GM10248 (cell line): ENCODE measurements around the gene FRK.

ENCODE experiments used
- CTCF ChIA-PET: fragments of 300-600 bp; sonication (Branson Sonifier 250); formaldehyde crosslinking; extraction: SDS; loops from one replicate; lab custom pipeline; 2021; ENCODE audit warnings: antibody characterized with exemption; lab: Yijun Ruan, JAX
- POLR2A ChIA-PET: fragments of 350-650 bp; sonication (Branson Sonifier 250); formaldehyde crosslinking; extraction: SDS; loops from one replicate; lab custom pipeline; 2020; ENCODE audit warnings: antibody characterized with exemption; lab: Yijun Ruan, JAX
- DNase-seq: peaks from one replicate; pipeline ENCODE4 v3.0.0; 2012; ENCODE audit errors: extremely low spot score
- TF ChIP-seq, protein P1 (sequence below): IDR thresholded peaks from 2 replicates; pipeline ENCODE4 v1.5.1; 2012; ENCODE audit warnings: mild to moderate bottlenecking, low read depth; ENCODE audit errors: extremely low read depth, missing control alignments, control extremely low read depth

Gene FRK

GRCh38 chr6:116094041-116094440 lies 33.4 kb upstream of the FRK start:
- POLR2A ChIA-PET, result no interaction called here
- TF ChIP-seq, protein P1, sequence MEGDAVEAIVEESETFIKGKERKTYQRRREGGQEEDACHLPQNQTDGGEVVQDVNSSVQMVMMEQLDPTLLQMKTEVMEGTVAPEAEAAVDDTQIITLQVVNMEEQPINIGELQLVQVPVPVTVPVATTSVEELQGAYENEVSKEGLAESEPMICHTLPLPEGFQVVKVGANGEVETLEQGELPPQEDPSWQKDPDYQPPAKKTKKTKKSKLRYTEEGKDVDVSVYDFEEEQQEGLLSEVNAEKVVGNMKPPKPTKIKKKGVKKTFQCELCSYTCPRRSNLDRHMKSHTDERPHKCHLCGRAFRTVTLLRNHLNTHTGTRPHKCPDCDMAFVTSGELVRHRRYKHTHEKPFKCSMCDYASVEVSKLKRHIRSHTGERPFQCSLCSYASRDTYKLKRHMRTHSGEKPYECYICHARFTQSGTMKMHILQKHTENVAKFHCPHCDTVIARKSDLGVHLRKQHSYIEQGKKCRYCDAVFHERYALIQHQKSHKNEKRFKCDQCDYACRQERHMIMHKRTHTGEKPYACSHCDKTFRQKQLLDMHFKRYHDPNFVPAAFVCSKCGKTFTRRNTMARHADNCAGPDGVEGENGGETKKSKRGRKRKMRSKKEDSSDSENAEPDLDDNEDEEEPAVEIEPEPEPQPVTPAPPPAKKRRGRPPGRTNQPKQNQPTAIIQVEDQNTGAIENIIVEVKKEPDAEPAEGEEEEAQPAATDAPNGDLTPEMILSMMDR, result no peak
- no peak for DNase-seq
- CTCF ChIA-PET, result interaction anchor here (1.6 kb wide), 1 partner anchor 81 kb away, joined by 5 read pairs; no protein-coding TSS in a partner anchor

DNA sequence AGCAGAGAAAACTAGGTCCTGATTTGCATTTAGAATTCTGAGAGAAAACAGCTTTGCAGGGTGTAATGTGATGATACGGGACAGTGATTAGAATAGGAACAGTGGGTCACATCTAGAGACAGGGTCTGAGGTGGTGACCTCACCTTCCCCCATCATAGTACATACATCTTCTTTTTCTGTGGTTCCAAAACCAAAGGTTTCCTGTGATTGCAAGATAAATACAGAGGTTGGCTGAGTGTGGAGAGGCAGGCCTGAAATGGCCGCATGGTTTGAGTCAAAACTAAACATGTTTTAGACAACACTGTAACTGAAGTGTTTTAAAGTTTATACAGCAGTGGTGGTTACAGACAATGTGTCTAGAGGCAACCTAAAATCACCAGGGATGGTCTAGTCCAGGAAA lies 29.6 kb upstream of the FRK start:
- POLR2A ChIA-PET, result no interaction called here
- CTCF ChIA-PET, result interaction anchor here (2.0 kb wide), 1 partner anchor 11 kb away, joined by 7 read pairs; the partner anchor contains the start of gene NT5DC1
- DNase-seq, result peak; percentile 27
- TF ChIP-seq, protein P1, result no peak

- no peak for DNase-seq
- ChIA-PET POLR2A (no interaction called here), CTCF (interaction anchor here (0.9 to 6.3 kb wide), 5 partner anchors 8 to 77 kb away, joined by 3 to 50 read pairs (median 6); partner anchors contain the start of gene NT5DC1)
- TF ChIP-seq, protein P1, result no peak
Observed at GRCh38 chr6:116088946-116089345, 28.3 kb upstream of the FRK start.

DNA sequence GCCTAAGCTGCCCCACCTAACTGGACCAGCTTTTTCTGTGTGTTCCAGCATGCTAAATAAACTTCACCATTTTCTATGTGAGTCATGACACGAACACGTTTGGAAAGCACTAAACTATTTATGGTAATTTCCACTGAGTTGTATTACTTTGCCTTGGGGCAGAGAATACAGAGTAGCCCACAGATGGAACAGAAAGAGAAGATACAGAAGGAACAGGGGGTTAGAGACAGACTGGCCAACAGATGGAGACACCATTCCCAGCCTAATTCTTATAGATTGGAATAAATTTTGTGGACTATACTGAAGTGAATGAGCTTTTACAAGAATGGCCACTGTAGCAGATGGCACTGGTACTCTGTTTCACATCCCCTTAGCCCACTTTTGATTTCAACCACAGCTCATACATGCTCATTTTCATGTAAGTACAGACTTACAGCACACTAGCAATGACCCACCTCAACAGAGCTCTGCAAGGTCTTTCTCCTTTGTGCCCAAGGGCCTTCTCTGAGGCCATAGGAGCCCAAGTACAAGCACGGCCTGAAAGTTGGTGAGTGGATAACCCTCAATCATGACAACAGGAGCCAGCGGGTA lies 26.8 kb upstream of the FRK start:
- ChIA-PET CTCF (interaction anchor here (1.1 to 6.3 kb wide), 9 partner anchors 10 to 75 kb away, joined by 3 to 50 read pairs (median 4); no protein-coding TSS in a partner anchor), POLR2A (no interaction called here)
- TF ChIP-seq, protein P1, result no peak
- DNase-seq, result peak; percentile 32

- ChIA-PET POLR2A (no interaction called here), CTCF (interaction anchor here (1.6 to 6.3 kb wide), 3 partner anchors 11 to 17 kb away, joined by 4 to 50 read pairs (median 18); partner anchors contain the start of gene NT5DC1)
- no peak for DNase-seq
- TF ChIP-seq, protein P1, result no peak
Observed at GRCh38 chr6:116084284-116084683, 23.6 kb upstream of the FRK start.

GRCh38 chr6:116083052-116083451 lies 22.4 kb upstream of the FRK start:
- ChIA-PET POLR2A (no interaction called here), CTCF (interaction anchor here (1.1 to 6.3 kb wide), 4 partner anchors 9 to 70 kb away, joined by 3 to 50 read pairs (median 4); partner anchors contain the start of gene FRK)
- no peak for DNase-seq
- TF ChIP-seq, protein P1, result no peak
